ENCODE measurements around the gene AUTS2. TPM values are rescaled to one million over a fixed set of nuclear protein-coding genes. Genes with fewer than 3 reads are reported as not detected.

Gene AUTS2
- total and polyA plus RNA-seq, 9 of the 15 experiments (the other 6 are each of a cell fraction or from before 2014, with no cell fraction given): 0.58 TPM; not detected in 8

DNA sequence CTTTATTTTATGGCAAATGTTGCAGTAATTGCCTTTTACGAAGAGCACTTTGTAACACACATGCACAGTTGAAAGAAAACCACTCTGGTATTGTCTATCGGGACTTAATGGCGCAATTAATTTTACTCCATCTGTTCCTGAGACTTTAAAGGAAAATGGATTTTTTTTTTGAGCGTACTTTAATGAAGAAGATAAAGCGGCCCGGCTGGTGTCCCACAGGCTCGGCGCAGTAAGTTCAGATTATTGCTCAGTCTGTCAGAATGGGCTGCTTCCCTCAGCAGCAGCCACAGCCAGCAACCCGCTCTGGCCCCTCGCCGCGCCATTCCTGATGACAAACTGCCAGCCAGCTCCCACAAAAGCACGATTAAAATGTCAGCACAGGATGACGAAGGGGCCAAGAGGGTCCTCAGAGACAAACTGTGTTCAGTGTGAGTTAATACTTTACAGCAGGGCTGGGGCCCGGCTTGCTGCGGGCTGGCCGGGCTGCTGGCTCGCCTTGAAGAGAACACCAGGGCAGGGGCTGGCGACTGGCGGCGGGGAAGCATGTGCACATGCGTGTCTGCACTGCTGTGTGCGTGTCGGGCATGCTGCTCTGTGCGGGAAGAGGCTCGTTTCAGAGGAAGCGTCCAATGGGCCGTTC lies 1032.7 kb downstream of the AUTS2 start:
- Histone ChIP-seq H3K79me2 (ENCODE audit: control insufficient read depth, insufficient read depth, low read length) (no peaks in the 10 kb centered on the region), H3K4me1 (replicated peaks in 1 of 2; ENCODE audit: control insufficient read depth in 2 of 2, insufficient read depth in 2 of 2, low read length in 2 of 2) (no peaks in the 10 kb centered on the region; a peak in 2 of 5 replicates), H3K9me1 (ENCODE audit: control insufficient read depth, insufficient read depth, low read length) (no peaks in the 10 kb centered on the region), H4K20me1 (replicated peaks; ENCODE audit: control insufficient read depth, insufficient read depth, low read length) (no peaks in the 10 kb centered on the region; the same call in 1 of the 2 replicates), H3K27ac (ENCODE audit: extremely low read depth, low read depth, low read length) (no peak overlapping the region), H3K9me3 (replicated peaks; ENCODE audit: control insufficient read depth, insufficient read depth, low read depth, low read length) (no peaks in the 10 kb centered on the region), H3K36me3 (ENCODE audit: control insufficient read depth, insufficient read depth, low read length) (no peaks in the 10 kb centered on the region), H3K27me3 (ENCODE audit: control insufficient read depth in 2 of 2, insufficient read depth in 2 of 2, low read length in 2 of 2) (peaks cover 24 to 50% of the 10 kb centered on the region in 2 experiments), H3K4me3 (no peak overlapping the region), H2AFZ (ENCODE audit: low read depth, low read length) (no peak overlapping the region), H3K4me2 (ENCODE audit: insufficient read depth, low read length) (no peak overlapping the region), H3K9ac (ENCODE audit: insufficient read depth in 1 of 2, low read depth in 2 of 2, low read length in 2 of 2) (no peak overlapping the region; a peak in 1 of 4 replicates)
- intact Hi-C loops (cut with micrococcal nuclease): no loop called here
- ATAC-seq (no peak), DNase-seq (ENCODE audit: extremely low read depth in 1 of 4, low spot score in 3 of 4) (no peak), FAIRE-seq (no peak)
- WGBS (ENCODE audit: insufficient coverage, low coverage, missing lambda C conversion rate): under 1% methylated on average over 28 of the region's 28 CpGs
- CTCF ChIA-PET (ENCODE audit: low intra/inter-chr PET ratio): no interaction called here
- POLR2A ChIA-PET: no interaction called here
- in situ Hi-C loops (cut with MboI): no loop called here
- TF ChIP-seq CCNT2 (IDR thresholded peaks at IDR 0.05; ENCODE audit: borderline replicate concordance, extremely low read depth, insufficient read length, low read depth, low read length) (no peak), JUN (IDR thresholded peaks at IDR 0.05; ENCODE audit: borderline replicate concordance, low read depth, low read length) (no peak), JUN (CRISPR knock-in tag; IDR thresholded peaks at IDR 0.05; ENCODE audit: borderline replicate concordance) (no peak), CREB3L1 (IDR thresholded peaks at IDR 0.05; ENCODE audit: borderline replicate concordance, low read depth) (no peak), MYC (IDR thresholded peaks at IDR 0.05; ENCODE audit: low read depth, low read length) (no peak), MYC (CRISPR knock-in tag; IDR thresholded peaks at IDR 0.05; ENCODE audit: borderline replicate concordance, low read depth) (no peak), ZNF766 (CRISPR knock-in tag; conservative IDR thresholded peaks at IDR 0.05) (no peak), ZNF445 (CRISPR knock-in tag; IDR thresholded peaks at IDR 0.05; ENCODE audit: low read depth) (no peak), NCOA4 (IDR thresholded peaks at IDR 0.05; ENCODE audit: partially characterized antibody) (no peak), RFX7 (CRISPR knock-in tag; IDR thresholded peaks at IDR 0.05) (no peak), PHF8 (IDR thresholded peaks at IDR 0.05; ENCODE audit: borderline replicate concordance, low read length) (no peak), NR1H2 (CRISPR knock-in tag; IDR thresholded peaks at IDR 0.05) (no peak), ZNF717 (CRISPR knock-in tag; IDR thresholded peaks at IDR 0.05) (no peak), C11orf30 (IDR thresholded peaks at IDR 0.05; ENCODE audit: low read depth) (no peak), ZNF57 (CRISPR knock-in tag; IDR thresholded peaks at IDR 0.05) (no peak), ZBTB1 (CRISPR knock-in tag; IDR thresholded peaks at IDR 0.05; ENCODE audit: borderline replicate concordance, low read depth) (no peak)
- TF ChIP-seq, protein P1, sequence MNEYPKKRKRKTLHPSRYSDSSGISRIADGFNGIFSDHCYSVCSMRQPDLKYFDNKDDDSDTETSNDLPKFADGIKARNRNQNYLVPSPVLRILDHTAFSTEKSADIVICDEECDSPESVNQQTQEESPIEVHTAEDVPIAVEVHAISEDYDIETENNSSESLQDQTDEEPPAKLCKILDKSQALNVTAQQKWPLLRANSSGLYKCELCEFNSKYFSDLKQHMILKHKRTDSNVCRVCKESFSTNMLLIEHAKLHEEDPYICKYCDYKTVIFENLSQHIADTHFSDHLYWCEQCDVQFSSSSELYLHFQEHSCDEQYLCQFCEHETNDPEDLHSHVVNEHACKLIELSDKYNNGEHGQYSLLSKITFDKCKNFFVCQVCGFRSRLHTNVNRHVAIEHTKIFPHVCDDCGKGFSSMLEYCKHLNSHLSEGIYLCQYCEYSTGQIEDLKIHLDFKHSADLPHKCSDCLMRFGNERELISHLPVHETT (CRISPR knock-in tag; conservative IDR thresholded peaks at IDR 0.05 in 1 of 2, IDR thresholded peaks at IDR 0.05 in 1 of 2): no peak
- TF ChIP-seq, protein P2, sequence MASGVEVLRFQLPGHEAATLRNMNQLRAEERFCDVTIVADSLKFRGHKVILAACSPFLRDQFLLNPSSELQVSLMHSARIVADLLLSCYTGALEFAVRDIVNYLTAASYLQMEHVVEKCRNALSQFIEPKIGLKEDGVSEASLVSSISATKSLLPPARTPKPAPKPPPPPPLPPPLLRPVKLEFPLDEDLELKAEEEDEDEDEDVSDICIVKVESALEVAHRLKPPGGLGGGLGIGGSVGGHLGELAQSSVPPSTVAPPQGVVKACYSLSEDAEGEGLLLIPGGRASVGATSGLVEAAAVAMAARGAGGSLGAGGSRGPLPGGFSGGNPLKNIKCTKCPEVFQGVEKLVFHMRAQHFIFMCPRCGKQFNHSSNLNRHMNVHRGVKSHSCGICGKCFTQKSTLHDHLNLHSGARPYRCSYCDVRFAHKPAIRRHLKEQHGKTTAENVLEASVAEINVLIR (CRISPR knock-in tag; IDR thresholded peaks at IDR 0.05): no peak
- BruUV-seq (replicated peaks): no TSS peak
